Erythroblast (primary cell): ENCODE data around the gene NKAIN1.

ENCODE experiments used
- GATA1 ChIP-seq: IDR thresholded peaks from 2 replicates; pipeline ENCODE4 v1.6.1; 2011; ENCODE audit warnings: low read depth, mild to moderate bottlenecking, control low read depth, low read length, moderate library complexity
- POLR2A ChIP-seq: IDR thresholded peaks from 2 replicates; pipeline ENCODE4 v1.6.1; 2011; ENCODE audit warnings: mild to moderate bottlenecking, low read length

DNA sequence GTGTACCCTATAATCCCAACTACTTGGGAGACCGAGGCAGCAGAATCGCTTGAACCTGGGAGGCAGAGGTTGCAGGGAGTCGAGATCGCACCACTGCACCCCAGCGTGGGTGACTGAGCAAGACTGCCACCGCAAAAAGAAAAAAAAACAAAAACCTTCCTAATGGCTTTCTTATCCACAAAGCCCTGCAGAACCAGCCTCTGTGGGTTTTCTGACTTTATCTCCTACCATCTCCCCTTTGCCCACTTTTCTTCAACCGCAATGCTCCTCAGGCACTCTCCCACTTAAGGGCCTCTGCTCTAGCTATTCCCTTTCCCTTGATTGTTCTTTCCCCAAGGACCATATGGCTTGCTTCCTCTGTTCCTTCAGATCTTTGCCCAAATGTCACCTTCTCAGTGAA is 106.3 kb downstream of the NKAIN1 start:
- TF ChIP-seq POLR2A (no peak), GATA1 (no peak)
